Testis (tissue), 3 donors: ENCODE results near the gene SPI1. TPM values are rescaled to one million over a fixed set of nuclear protein-coding genes. Genes with fewer than 3 reads are reported as not detected.

Experiments used
- DNase-seq: peaks from one replicate; pipeline ENCODE4 v3.0.0-alpha.2; 2019
- H3K27ac ChIP-seq, 2 donors: fragments of 200-600 bp; sonication (generic); one replicate each; pipeline ENCODE4 v1.5.1; 2019
- H3K27me3 ChIP-seq: fragments of 200-600 bp; sonication (generic); one replicate; pipeline ENCODE4 v1.5.1; 2019
- H3K36me3 ChIP-seq: fragments of 200-600 bp; sonication (generic); one replicate; pipeline ENCODE4 v1.5.1; 2017; ENCODE audit warnings: low read depth; ENCODE audit errors: missing control alignments
- H3K4me1 ChIP-seq: fragments of 200-600 bp; sonication (generic); one replicate; pipeline ENCODE4 v1.5.1; 2019
- H3K4me3 ChIP-seq, 2 donors: fragments of 200-600 bp; sonication (generic); one replicate each; pipeline ENCODE4 v1.5.1; 2017 to 2019
- H3K9me3 ChIP-seq: fragments of 200-600 bp; sonication (generic); one replicate; pipeline ENCODE4 v1.5.1; 2017
- CTCF ChIP-seq, 3 experiments: fragments of 450-650 bp in 2 of 3; fragments of 200-600 bp in 1 of 3; sonication (generic) in 1 of 3; IDR thresholded peaks; one replicate each; pipeline ENCODE4 v1.5.1; 2016 to 2019; ENCODE audit warnings: antibody characterized with exemption in 3 of 3, mild to moderate bottlenecking in 2 of 3, moderate library complexity in 1 of 3
- POLR2A ChIP-seq: fragments of 450-650 bp; IDR thresholded peaks from one replicate; pipeline ENCODE4 v1.6.1; 2017; ENCODE audit warnings: antibody characterized with exemption, mild to moderate bottlenecking, moderate library complexity
- WGBS, 2 donors: methylation state at CpG; one replicate each; pipeline ENCODE4 v1.1.5; 2018; 5-methylcytosine and 5-hydroxymethylcytosine counted together
- intact Hi-C: fragments of 100-400 bp; cut with DNase I; formaldehyde crosslinking; loops from one replicate; pipeline ENCODE4 v1.15.1; 2023; ENCODE audit warnings: low total_unique reads
- polyA plus RNA-seq: library from polyadenylated mRNA; stranded (reverse); fragments of 350-450 nt; fragmentation: Illumina TruSeq; extraction: RNeasy Lipid Tissue Mini Kit (QIAGEN cat#74804); gene quantifications from one replicate; pipeline ENCODE4 v1.2.3, GENCODE V29; 2014; ENCODE audit warnings: low read depth, low replicate concordance; ENCODE audit not compliant: insufficient read depth
- total RNA-seq, 2 donors: library from RNA; depleted of rRNA; stranded (reverse); fragments of >200 nt; gene quantifications; one replicate each; pipeline ENCODE4 v1.2.3, GENCODE V29; 2016

Gene SPI1
- total and polyA plus RNA-seq, 3 donors from 2014 or later: 4.6 to 16.3 (median 7.4) TPM

GRCh38 chr11:47388697-47389576, 10.6 kb upstream of the SPI1 start:
- 89 to 91% methylated on average over 24 to 28 of the region's 28 CpGs for WGBS, 2 donors
- DNase-seq: no peak
- H3K4me1 ChIP-seq: no peaks in the 10 kb centered on the region
- no peaks in the 10 kb centered on the region for H3K9me3 ChIP-seq
- no peak overlapping the region for H3K27ac ChIP-seq
- TF ChIP-seq CTCF (IDR thresholded peaks at IDR 0.05): no peak
- TF ChIP-seq POLR2A: no peak
- H3K36me3 ChIP-seq: no peaks in the 10 kb centered on the region
- no peaks in the 10 kb centered on the region for H3K27me3 ChIP-seq
- intact Hi-C loops: no loop called here
- H3K4me3 ChIP-seq: no peak overlapping the region

GRCh38 chr11:47387944-47388696, 9.8 kb upstream of the SPI1 start:
- DNase-seq: no peak
- 82 to 86% methylated on average over 9 to 13 of the region's 13 CpGs for WGBS, 2 donors
- H3K36me3 ChIP-seq: no peaks in the 10 kb centered on the region
- H3K27ac ChIP-seq: no peak overlapping the region
- H3K4me1 ChIP-seq: no peaks in the 10 kb centered on the region
- no peaks in the 10 kb centered on the region for H3K9me3 ChIP-seq
- intact Hi-C loops: no loop called here
- TF ChIP-seq POLR2A: no peak
- TF ChIP-seq CTCF (IDR thresholded peaks at IDR 0.05): no peak
- H3K27me3 ChIP-seq: no peaks in the 10 kb centered on the region
- no peak overlapping the region for H3K4me3 ChIP-seq

- no peak overlapping the region for H3K4me3 ChIP-seq
- WGBS, 2 donors: 93 to 94% methylated on average over 4 of the region's 4 CpGs
- H3K4me1 ChIP-seq: no peaks in the 10 kb centered on the region
- H3K9me3 ChIP-seq: no peaks in the 10 kb centered on the region
- no peak for TF ChIP-seq POLR2A
- TF ChIP-seq CTCF (IDR thresholded peaks at IDR 0.05): no peak
- H3K27me3 ChIP-seq: no peaks in the 10 kb centered on the region
- intact Hi-C loops: no loop called here
- no peaks in the 10 kb centered on the region for H3K36me3 ChIP-seq
- no peak for DNase-seq
- no peak overlapping the region for H3K27ac ChIP-seq
These were observed 6.2 kb upstream of the SPI1 start for GRCh38 chr11:47384498-47384897.

- no peaks in the 10 kb centered on the region for H3K9me3 ChIP-seq
- 62 to 71% methylated on average over 4 of the region's 4 CpGs for WGBS, 2 donors
- no peaks in the 10 kb centered on the region for H3K4me1 ChIP-seq
- no peaks in the 10 kb centered on the region for H3K36me3 ChIP-seq
- H3K27ac ChIP-seq: no peak overlapping the region
- no peak for DNase-seq
- TF ChIP-seq CTCF (IDR thresholded peaks at IDR 0.05) (no peak), POLR2A (no peak)
- intact Hi-C loops: no loop called here
- H3K4me3 ChIP-seq: no peak overlapping the region
- H3K27me3 ChIP-seq: no peaks in the 10 kb centered on the region
These were observed 4.7 kb upstream of the SPI1 start for GRCh38 chr11:47383071-47383470.
